ENCODE data around the gene CCDC6.

CCDC6 gene

GRCh38 chr10:59830601-59831259, 75.6 kb downstream of the CCDC6 start:
- no peaks in the 10 kb centered on the region for H3K9me3 ChIP-seq (ENCODE audit: control insufficient read depth, insufficient read depth, low read depth, low read length)
- no peak overlapping the region for H3K4me3 ChIP-seq (ENCODE audit: low read depth, low read length)
- ChIA-PET POLR2A (interaction anchor here (1.8 kb wide), 1 partner anchor 75 kb away, joined by 5 read pairs; the partner anchor contains the start of gene CCDC6), CTCF (interaction anchor here (0.5 to 3.0 kb wide), 31 partner anchors 8 to 855 kb away, joined by 3 to 31 read pairs (median 3); no protein-coding TSS in a partner anchor)
- no peak overlapping the region for H3K27ac ChIP-seq (ENCODE audit: extremely low read depth, low read depth, low read length)
- H3K4me1 ChIP-seq (ENCODE audit: control insufficient read depth, insufficient read depth, low read length): peaks cover 3% of the 10 kb centered on the region; the same call in 1 of the 2 replicates
- peaks cover 0 to 21% of the 10 kb centered on the region in 2 experiments; a peak in 2 of 3 replicates for H3K36me3 ChIP-seq (ENCODE audit: control insufficient read depth in 2 of 2, insufficient read depth in 1 of 2, low read length in 2 of 2)
- TF ChIP-seq ZNF654 (tag by site-specific recombination; IDR thresholded peaks at IDR 0.05; ENCODE audit: low read depth) (peak; percentile 43), CTCF (tag by site-specific recombination; IDR thresholded peaks at IDR 0.05) (peak; percentile 25; the same call in 1 of the 2 replicates), ZNF76 (tag by site-specific recombination; IDR thresholded peaks at IDR 0.05; ENCODE audit: borderline replicate concordance, low read depth) (no peak)

GRCh38 chr10:59829601-59830000, 76.8 kb downstream of the CCDC6 start:
- H3K36me3 ChIP-seq (ENCODE audit: control insufficient read depth in 2 of 2, insufficient read depth in 1 of 2, low read length in 2 of 2): peaks cover 0 to 25% of the 10 kb centered on the region in 2 experiments; a peak in 2 of 3 replicates
- H3K27ac ChIP-seq (ENCODE audit: extremely low read depth, low read depth, low read length): no peak overlapping the region
- TF ChIP-seq ZNF112 (tag by site-specific recombination; IDR thresholded peaks at IDR 0.05) (no peak), ZNF335 (tag by site-specific recombination; conservative IDR thresholded peaks at IDR 0.05) (no peak), ZBTB11 (tag by site-specific recombination; conservative IDR thresholded peaks at IDR 0.05; ENCODE audit: low read depth) (no peak), ZNF449 (tag by site-specific recombination; IDR thresholded peaks at IDR 0.05) (no peak), ZNF610 (tag by site-specific recombination; IDR thresholded peaks at IDR 0.05; ENCODE audit: borderline replicate concordance) (no peak), ZBTB20 (tag by site-specific recombination; IDR thresholded peaks at IDR 0.05) (no peak), ZBTB1 (tag by site-specific recombination; IDR thresholded peaks at IDR 0.05) (no peak), ZFP37 (tag by site-specific recombination; IDR thresholded peaks at IDR 0.05) (no peak), ZNF394 (tag by site-specific recombination; IDR thresholded peaks at IDR 0.05; ENCODE audit: borderline replicate concordance) (no peak), ZNF776 (tag by site-specific recombination; IDR thresholded peaks at IDR 0.05; ENCODE audit: borderline replicate concordance) (no peak), ZNF530 (tag by site-specific recombination; IDR thresholded peaks at IDR 0.05; ENCODE audit: low read depth) (no peak), MYNN (tag by site-specific recombination; IDR thresholded peaks at IDR 0.05; ENCODE audit: borderline replicate concordance) (no peak), ZBTB21 (tag by site-specific recombination; IDR thresholded peaks at IDR 0.05) (no peak), ZNF558 (tag by site-specific recombination; IDR thresholded peaks at IDR 0.05) (no peak)
- CTCF ChIA-PET: no interaction called here
- POLR2A ChIA-PET: no interaction called here
- H3K4me1 ChIP-seq (ENCODE audit: control insufficient read depth, insufficient read depth, low read length): no peaks in the 10 kb centered on the region
- H3K9me3 ChIP-seq (ENCODE audit: control insufficient read depth, insufficient read depth, low read depth, low read length): no peaks in the 10 kb centered on the region
- H3K4me3 ChIP-seq (ENCODE audit: low read depth, low read length): no peak overlapping the region
